Measurements from ENCODE around the gene HTR1D.
A peak's percentile ranks its signal among the peaks of the same experiment; 100 is the strongest.

Gene HTR1D

GRCh38 chr1:23178950-23179349, 38.4 kb downstream of the HTR1D start:
- no peak for DNase-seq

DNA sequence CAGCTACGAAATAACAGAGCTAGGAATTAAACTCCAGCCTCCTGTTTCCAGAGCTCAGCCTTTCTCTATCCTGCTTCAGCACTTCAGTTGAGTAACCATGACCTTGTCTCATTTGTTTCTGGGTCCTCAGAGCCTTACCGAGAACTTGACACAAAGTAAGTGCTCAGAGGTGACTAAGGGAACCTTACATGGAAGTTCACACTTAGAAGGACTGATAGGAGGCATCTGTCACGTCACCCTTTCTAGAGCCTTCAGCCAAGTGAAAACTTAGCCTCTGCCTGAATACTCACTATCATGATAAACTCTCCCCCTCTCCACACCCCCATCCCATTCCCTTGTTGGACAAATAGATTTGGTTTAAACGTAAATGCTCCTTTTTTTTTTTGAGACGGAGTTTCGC, 38.9 kb downstream of the HTR1D start:
- DNase-seq: no peak

DNA sequence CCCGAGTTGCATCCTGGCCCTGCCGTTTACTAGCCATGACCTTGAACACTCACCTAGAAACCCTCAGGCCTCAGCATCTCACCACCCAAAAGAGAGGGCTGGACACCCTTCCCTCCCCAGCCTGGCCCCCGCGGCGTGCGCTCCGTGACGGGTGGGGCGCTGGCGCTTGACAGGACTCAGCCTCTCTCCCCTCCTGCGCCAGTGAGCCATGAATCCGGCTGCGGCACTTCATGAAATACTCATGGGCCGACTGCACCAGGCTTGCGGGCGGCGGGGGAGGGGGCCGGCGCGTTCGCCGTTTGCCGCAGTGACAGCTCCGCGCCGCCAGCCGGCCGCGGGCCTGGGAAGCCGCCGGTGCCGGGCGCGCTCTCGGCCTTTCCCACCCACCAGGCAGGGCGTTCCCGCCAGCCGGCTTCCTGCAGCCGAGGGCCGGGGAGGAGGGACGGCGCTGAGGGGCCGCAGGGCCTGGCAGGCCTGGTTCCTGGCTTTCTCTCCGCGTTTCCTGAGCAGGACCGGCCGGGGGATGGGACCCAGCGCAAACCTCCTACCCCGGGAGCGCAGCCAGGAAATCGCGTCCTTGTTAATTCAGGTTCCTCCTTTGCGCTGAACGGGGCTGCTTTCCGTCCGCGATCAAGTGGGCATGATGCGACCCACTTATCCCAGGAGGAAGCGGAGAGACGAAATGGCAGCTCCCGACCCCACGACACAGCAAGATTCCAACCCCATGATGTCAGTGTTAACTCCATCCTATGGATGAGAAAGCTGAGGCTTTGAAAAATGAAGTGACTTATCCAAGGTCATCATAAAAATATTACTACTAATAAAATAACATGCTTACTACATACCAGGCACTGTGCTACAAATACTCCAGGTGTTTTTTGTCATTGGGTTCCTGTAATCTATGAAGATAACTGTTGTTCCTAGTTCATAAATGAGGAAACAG, 39.6 kb downstream of the HTR1D start:
- peak; percentile 94 for DNase-seq

- no peak for DNase-seq
These were observed 40.3 kb downstream of the HTR1D start for GRCh38 chr1:23177031-23177430.

DNA sequence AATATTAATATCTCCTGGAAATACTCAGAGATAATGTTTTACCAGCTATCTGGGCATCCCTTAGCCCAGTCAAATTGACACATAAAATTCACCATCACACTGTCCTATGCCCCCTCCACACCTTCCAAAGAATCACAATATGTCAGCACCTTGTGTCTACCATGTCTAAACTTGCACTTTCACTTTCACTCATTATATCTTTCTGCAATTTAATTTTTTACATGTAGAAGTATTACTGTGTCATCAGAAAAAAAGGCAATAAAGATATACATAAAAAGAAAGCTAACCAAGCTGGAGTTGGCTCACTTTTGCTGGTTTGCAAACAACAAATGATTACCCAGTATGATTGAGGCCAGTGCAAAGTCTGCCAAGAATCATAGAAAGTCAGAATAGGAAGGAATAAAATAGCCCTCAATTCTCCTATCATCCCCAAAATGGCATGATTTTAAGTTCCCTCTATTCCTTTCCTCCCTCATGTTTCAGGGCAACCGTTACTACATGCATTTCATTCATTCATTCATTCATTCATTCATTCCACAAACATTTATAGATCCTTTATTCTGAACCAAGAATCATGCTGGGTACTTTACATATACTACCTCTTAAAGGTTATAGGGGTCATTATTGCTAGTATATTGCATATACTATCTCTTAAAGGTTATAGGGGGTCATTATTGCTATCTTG, 42.7 kb downstream of the HTR1D start:
- DNase-seq: no peak

DNA sequence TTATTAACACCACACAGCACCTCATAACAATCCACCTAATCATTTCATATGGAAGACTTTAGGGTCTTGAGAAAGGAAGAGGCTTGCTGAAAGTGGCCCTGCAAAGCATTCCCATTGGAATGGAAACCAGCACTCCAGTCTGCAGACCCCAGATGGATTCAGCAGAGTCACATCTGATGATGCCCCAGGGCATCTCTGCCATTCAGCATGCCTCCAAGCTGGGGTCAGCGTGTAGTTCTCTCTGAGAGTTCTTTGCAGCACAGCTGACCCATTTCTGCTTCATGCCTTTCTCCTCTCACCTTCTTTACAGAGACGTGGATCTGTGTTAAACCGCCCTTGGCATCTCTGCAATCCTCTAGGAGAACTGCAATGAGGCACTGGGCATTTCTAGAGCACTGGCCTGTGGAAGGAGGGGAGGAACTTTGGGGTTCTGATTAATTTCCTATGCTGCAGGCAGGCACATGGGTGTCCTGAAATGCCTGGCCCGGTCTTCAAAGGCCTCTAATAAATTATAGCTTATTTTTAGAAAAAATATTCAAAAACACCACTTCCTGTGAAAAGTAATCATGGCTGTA, 46.0 kb downstream of the HTR1D start:
- peak; percentile 83 for DNase-seq

DNA sequence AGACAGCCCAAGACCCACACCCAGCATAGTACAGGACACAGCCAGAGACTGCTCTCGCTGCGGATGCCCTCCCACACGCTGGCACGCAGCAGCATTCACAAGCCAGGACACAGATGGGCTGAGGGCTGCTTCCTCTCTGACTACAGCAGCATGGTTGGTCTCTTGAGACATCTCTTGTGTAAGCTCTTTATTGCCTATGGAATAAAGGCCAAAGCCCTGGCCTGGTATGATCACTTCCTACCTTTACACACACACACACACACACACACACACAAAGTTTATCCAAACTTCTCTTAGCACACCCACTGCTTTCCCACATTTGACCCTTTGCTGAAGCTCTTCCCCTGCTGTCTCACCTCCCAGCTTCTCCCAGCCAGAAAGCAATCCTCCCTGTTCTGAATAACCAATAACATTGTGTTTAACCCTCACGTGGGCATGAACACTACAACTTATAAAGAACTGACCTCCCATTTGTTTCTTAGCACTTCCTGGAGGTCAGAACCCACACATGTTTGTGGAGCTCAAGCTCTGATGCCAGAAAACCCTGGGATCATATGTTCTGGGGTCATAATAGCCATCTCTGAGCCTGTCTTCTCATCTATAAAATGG, 47.5 kb downstream of the HTR1D start:
- peak; percentile 57 for DNase-seq

DNA sequence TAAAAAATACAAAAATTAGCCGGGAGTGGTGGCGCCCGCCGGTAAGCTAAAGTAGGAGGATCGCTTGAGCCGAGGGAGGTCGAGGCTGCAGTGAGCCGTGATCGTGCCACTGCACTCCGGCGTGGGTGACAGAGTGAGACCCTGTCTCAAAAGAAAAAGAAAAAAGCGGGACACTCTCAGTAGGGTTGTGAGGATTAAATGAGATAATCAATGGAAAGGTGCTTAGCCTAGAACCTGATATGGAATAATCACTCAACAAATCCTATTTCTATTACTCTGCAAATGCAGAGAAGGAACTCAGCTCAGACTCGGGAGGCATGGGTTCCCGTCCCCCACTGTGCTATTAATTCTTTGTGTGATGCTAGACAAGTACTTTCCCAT, 48.1 kb downstream of the HTR1D start:
- no peak for DNase-seq

DNA sequence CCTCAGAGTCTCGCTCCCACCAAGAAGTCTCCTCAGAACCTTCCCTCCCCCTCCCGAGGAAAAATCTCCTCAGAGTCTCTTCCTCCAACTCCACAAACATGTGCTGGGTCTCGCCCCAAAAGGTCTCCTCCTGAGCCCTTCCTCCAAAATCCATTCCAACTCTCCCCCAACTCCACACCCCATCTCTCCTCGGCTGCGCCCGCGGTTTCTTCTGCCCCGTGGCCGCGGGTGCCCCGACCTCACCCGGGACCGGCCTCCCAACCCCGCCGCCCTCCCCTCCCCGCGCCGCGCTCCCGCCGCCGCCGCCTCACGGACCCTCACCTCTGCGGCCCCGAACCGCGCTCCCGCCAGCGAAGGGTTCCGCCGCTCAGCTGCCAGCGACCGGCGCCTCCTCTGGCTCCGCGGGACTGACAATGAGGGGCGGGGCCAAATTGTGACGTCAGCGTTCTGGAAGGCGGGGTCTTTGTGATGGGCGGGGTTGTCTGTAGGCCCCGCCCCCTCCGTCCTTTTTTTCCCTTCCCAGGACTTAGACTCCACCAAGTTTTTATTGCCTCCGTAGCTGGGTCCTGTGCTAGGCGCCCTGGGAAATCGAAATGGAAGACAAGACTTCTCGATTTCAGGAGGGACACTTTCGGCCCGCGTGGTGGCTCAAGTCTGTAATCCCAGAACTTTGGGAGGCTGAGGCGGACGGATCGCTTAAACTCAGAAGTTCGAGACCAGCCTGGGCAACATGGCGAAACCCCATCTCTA, 48.7 kb downstream of the HTR1D start, which contains the start of gene LUZP1:
TSS of gene LUZP1 (minus strand) at position 412 of the 750 bp plus-strand sequence.
- DNase-seq: peak; percentile 91

DNA sequence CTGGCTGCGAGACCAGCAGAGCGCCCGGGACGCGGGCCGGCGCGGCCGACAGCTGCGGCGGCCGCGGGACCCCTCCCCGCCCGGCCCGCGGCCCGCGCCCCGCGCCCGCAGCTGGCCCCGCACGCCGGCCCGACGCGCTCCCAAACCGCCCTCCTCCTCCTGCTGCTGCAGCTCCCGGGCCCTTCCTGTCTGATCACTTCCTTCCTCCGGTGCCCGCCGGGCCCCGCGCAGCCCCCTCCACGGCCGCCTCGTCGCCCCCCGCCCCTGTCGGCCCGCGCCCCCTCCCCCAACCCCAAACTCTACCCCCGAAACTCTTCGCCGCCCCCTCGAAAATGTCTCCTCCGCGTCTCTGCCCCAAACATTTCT, 49.2 kb downstream of the HTR1D start:
- no peak for DNase-seq

GRCh38 chr1:23167353-23168078, 49.8 kb downstream of the HTR1D start:
- peak; percentile 80 for DNase-seq

DNA sequence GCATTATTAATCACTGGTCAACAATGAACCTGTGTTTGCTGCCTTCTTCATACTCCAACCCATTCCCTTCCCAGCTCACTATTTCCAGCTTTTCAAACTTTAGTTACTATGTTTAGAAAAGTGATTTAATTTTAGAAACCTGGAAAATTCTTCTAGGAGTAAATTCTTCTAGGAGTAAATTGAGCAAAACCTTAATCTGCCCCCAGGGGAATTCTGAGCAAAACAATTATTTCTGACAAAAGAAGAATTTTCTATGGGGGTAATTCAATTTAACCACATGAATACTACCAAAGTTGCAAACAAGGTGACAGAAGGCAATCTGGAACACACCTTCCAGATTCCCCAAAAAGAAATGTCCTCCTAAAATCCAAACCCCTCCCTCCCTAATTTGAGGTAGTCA, 50.4 kb downstream of the HTR1D start:
- no peak for DNase-seq

- DNase-seq: no peak
These were observed 53.9 kb downstream of the HTR1D start for GRCh38 chr1:23163395-23163794.

DNA sequence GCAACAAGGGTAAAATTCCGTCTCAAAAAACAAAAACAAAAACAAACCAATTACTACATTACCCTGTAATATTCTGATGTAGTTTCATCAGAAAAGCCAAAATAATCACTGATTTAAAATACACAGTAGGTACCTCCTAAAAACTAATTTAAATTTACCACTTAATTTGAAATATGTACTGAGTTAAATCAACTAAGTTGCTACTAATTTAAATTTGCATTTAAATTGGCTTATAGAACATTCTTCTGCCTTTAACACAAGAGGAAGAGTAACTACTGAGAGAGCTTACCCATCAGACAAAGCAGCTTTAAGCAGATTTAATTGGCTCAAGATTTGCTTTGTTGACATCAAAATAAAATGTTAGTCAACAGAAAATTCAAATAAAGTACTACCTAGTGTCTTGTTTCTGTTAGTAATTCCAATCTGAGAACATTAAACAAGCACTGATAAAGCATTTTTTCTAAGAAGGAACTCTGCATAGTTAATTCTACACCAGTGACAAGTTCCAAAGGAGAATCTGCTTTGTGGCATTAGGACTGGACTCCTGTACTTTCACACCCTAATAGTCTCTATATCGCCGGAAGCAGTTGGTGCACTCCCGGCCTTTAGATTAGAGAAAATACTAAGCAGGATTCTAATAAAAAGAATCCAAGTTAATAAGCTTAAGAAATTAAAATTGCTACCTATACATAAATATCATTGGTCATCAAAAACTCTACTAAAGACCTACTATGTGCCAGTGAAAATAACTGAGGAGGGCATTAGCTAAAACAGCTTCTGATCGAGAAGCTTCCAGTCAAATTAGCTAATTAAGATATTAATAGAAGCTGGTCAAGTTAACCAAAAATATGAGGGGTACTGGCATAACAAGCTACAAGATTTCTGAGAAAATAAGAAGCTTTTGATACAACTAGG, 57.1 kb downstream of the HTR1D start:
- no peak for DNase-seq

DNA sequence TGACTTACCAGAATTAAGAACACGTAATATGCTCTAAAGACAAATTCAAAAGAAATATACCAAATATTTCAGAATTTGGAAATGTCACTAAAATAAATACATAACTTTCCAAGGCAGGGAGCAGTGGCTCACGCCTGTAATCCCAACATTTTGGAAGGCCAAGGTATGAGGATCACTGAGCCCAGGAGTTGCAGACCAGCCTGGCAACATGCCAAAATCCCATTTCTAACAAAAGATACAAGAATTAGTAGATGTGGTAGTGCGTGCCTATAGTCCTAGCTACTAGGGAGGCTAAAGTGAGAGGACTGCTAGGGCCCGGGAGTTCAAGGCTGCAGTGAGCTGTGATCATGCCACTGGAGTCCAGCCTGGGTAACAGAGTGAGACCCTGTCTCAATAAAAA, 60.4 kb downstream of the HTR1D start:
- DNase-seq: no peak

DNA sequence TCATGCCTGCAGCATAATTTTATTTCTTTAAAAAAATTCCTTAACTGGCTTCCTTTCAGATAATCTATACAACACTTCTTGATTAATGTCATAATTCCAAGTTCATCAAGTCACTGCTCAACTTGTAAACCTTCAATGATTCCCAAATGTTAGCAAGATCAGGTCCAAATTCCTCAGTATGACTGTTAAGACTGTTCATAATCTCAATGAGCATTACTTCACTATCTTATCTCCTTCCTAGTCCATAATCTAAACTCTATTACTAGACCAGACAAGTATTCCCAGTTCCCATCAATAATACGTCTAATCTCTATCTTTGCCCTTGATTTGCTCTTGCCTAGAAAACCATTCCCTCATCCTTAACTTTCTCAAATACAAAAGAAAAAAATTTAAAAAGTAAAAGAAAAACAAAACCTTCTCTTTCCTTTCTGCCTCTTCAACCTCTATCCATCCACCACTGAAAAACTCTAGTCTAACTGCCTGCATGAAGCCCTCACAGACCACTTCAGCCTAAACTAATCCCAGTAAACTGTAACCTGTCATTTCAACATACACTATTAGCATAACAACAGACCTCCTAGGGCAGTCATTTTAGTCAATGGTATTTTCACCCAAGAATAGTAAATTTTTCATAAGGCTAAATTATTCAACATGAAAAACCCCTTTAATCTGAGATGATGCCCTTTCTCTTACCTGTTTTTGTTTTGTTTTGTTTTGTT, 64.2 kb downstream of the HTR1D start:
- no peak for DNase-seq

- DNase-seq: no peak
These were observed 66.6 kb downstream of the HTR1D start for GRCh38 chr1:23150742-23151141.

DNA sequence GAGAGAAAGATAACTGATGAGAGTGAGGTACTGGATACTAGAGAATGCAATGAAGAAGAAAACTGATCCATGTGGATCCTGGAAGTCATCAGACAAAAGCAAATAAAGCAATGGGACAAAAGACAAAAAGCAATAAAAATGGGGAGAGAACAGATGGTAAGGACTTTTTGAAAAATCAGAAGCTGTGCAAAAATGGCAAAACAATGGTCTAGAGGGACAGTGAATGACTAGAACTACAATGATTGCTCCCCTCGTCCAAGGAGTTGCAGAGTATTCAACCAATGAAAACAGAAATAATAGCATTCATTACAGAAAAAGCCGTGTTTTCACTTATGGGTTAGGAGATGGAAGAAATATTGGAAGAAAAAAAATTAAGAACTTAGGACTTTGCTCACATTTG, 67.2 kb downstream of the HTR1D start:
- DNase-seq: no peak

DNA sequence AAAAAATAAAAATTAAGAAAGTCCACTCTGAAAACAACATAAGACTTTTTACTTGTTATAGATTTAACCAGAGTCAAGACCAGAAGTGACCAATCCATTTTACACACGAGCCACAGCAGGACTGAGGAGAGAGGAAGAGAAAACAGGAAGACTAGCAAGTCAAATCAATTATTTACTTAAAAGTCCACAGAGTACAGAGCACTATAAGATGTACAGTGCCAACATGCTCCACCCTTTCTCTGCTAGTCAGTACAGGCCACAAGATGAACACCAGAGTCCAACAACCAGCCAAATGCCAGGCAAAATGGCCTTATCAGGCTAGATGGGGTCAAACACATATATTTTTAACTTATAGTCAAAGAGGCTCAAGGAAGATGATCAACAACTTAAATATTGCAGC, 68.2 kb downstream of the HTR1D start:
- no peak for DNase-seq

DNA sequence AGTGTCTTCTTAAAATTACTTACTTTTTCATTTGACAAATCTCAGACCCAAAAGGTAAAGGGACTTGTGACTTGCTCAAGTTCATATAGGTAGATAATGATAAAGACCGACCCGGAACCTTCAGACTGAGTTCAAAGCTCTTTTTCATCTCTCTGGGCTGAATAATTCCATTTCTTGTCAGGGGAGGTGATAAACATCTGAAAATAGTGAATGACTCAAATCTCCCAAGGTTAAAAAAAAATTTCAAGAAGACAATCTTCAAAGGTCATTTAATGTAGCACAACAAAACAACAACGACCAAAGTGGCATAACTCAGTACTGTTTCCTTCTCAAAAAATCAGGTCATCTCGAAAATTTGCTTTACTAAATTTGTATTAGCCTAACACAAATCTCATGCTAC, 69.2 kb downstream of the HTR1D start:
- DNase-seq: no peak

Measured in islet precursor cell (in vitro differentiated cells).